GM21528 (cell line): ENCODE data around the gene COA1.
"Not testable (repeated sequence)": the region's sequence is repeated elsewhere in the genome, so short reads cannot be mapped to it uniquely, and the experiment has no call there.

ENCODE experiments used
- ATAC-seq: cut with Tn5 transposase; IDR thresholded peaks from one replicate; pipeline ENCODE4 v1.9.1; 2021; ENCODE audit warnings: mild to moderate bottlenecking, moderate library complexity; ENCODE audit not compliant: unreplicated experiment, low FRiP score

COA1 gene

GRCh38 chr7:43729214-43729923, at the start of gene COA1:
Gene COA1, minus strand, starts transcription at chr7:43729523. Its CDS starts 80,909 bp downstream, at chr7:43648614.
- ATAC-seq = peak; percentile 83

- not testable (repeated sequence) for ATAC-seq
Observed at GRCh38 chr7:43778293-43779044, 49.1 kb upstream of the COA1 start.

- ATAC-seq = not testable (repeated sequence)
Observed at GRCh38 chr7:43775255-43775654, 45.9 kb upstream of the COA1 start.

- not testable (repeated sequence) for ATAC-seq
Observed at GRCh38 chr7:43773268-43773667, 43.9 kb upstream of the COA1 start.

GRCh38 chr7:43771573-43771972, 42.2 kb upstream of the COA1 start:
- ATAC-seq = no peak

GRCh38 chr7:43771128-43771527, 41.8 kb upstream of the COA1 start:
- ATAC-seq = no peak

- no peak for ATAC-seq
Observed at GRCh38 chr7:43769791-43770465, 40.6 kb upstream of the COA1 start.

GRCh38 chr7:43769281-43769680, 40.0 kb upstream of the COA1 start:
- ATAC-seq = no peak

GRCh38 chr7:43768887-43769272, 39.6 kb upstream of the COA1 start:
- no peak for ATAC-seq

- no peak for ATAC-seq
Observed at GRCh38 chr7:43768201-43768886, 39.0 kb upstream of the COA1 start.

GRCh38 chr7:43767311-43767710, 38.0 kb upstream of the COA1 start:
- ATAC-seq = no peak

GRCh38 chr7:43766564-43766963, 37.2 kb upstream of the COA1 start:
- no peak for ATAC-seq

- ATAC-seq = no peak
Observed at GRCh38 chr7:43764807-43765491, 35.6 kb upstream of the COA1 start.

- no peak for ATAC-seq
Observed at GRCh38 chr7:43764039-43764761, 34.9 kb upstream of the COA1 start.

GRCh38 chr7:43763183-43763582, 33.9 kb upstream of the COA1 start:
- ATAC-seq = no peak

- no peak for ATAC-seq
Observed at GRCh38 chr7:43761938-43762692, 32.8 kb upstream of the COA1 start.

- no peak for ATAC-seq
Observed at GRCh38 chr7:43761382-43761781, 32.1 kb upstream of the COA1 start.

GRCh38 chr7:43760861-43761260, 31.5 kb upstream of the COA1 start:
- no peak for ATAC-seq
